Left ventricle myocardium superior (tissue), 1 donor: ENCODE measurements around the gene PRKCA. TPM values are rescaled to one million over a fixed set of nuclear protein-coding genes. Genes with fewer than 3 reads are reported as not detected.

Experiments used
- ATAC-seq: fragments of 200-7000 bp; cut with Tn5 transposase; one replicate; pipeline ENCODE4 v1.9.1; 2020; ENCODE audit warnings: mild to moderate bottlenecking, moderate library complexity
- DNase-seq: peaks from one replicate; pipeline ENCODE4 v3.0.0-alpha.2; 2020
- intact Hi-C: fragments of 100-400 bp; cut with micrococcal nuclease; formaldehyde crosslinking; loops from one replicate; pipeline ENCODE4 v1.11.0; 2022
- total RNA-seq: library from RNA; stranded (reverse); fragmentation: NEBNext Ultra II Directional; extraction: Animal tissue kit (Norgen Biotek cat#: 25700); gene quantifications from one replicate; pipeline ENCODE4 v1.2.1, GENCODE V29; 2021
- donor health status: DM: no; HTN: yes; CAD: no; lungs with severe emphysema.

Gene PRKCA
- total RNA-seq, 1 donor from 2014 or later = 5.9 TPM

DNA sequence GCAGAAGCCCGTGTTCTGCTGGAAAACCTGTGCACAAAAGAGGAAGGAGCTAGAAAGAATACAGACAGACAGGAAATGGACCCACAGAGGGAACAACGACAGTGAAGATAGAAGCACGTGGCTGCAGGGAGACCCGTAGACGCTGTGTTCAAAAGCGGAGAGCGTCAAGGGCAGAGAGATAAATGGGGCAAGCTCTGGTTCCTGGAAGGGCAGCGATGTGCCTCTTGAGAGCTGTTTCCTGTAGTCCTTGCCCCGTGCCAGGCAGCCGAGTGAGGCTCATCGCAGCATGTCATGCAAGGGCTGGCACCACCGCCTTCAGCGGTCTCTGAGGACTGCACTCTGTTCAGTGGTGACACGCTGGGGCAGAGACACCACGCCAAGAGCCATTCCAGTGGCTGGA is 488.9 kb downstream of the PRKCA start:
- intact Hi-C loops = no loop called here
- peak; percentile 61 for ATAC-seq
- peak; percentile 46 for DNase-seq

DNA sequence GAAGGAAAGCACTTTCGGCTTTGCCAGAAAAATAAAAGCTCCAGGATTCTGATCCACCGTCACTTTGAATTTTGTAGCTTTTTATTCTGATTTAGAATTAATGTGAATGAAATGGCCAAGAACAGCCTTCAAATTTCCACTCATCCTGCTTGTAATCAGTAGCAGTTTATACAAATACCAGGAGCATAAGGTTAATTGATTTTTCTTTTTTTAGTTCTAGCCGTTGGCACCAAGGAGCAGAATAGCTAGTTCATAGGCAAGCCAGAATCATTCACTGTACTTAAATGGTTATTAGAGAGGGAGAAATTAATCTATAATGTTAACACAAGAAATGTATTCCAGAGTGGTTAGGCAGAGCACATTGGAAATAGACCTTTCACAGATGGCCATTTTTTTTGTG is 491.4 kb downstream of the PRKCA start:
- ATAC-seq = no peak
- intact Hi-C loops = no loop called here

DNA sequence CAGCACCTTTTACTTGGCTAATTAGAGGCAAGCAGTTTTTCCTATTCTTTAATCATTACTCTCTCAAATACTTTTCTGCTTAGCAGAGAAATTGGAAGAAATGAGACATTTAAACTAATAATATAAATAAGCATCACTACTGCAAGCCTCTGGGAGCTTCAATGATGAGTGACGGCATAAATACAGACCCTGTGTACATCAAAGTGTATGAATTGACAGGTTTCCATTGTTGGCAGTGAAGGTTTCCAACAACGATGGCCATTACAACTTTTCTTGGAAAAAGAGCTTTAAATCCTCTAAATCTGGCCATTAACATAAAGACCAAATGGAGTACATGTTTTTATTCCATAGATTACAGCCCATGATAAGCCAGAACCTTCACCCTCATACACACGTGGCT is 493.1 kb downstream of the PRKCA start:
- DNase-seq (no peak), ATAC-seq (no peak)
- intact Hi-C loops = no loop called here

More for the DNA sequence above, 491.4 kb downstream of the PRKCA start:
- DNase-seq = no peak

GRCh38 chr17:66799849-66800537 is 497.6 kb downstream of the PRKCA start:
- intact Hi-C loops = no loop called here
- DNase-seq = no peak
- ATAC-seq = peak; percentile 60

DNA sequence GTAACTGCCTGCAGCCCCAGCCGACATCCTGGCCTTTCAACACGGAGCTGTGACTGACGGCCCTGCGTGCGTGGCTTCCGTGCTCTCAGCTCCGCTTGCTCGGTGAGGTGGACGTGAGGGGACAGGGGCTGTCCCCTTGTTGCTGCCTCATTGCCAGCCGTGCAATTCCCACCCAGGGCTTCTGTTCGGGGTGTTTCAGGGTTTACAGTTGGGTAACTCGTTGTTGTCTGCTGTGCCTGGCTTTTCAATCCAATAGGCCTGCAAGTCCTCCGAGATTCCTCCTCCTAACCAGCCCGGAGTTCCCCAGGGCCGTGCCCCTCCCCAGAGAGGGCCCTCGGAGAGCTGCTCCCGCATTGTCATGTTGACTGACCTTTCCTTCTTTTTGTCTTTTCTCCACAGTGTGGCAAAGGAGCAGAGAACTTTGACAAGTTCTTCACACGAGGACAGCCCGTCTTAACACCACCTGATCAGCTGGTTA is 501.1 kb downstream of the PRKCA start:
- intact Hi-C loops = no loop called here
- no peak for ATAC-seq
- no peak for DNase-seq

- intact Hi-C loops = no loop called here
- DNase-seq (no peak), ATAC-seq (no peak)
These were observed 503.2 kb downstream of the PRKCA start for GRCh38 chr17:66805567-66805966.

GRCh38 chr17:66807182-66807581 is 504.8 kb downstream of the PRKCA start:
- intact Hi-C loops = no loop called here
- no peak for ATAC-seq
- no peak for DNase-seq

- no peak for ATAC-seq
- DNase-seq = no peak
- intact Hi-C loops = no loop called here
These were observed 507.0 kb downstream of the PRKCA start for GRCh38 chr17:66809408-66809807.

- ATAC-seq (no peak), DNase-seq (no peak)
- intact Hi-C loops = no loop called here
These were observed 508.7 kb downstream of the PRKCA start for GRCh38 chr17:66810951-66811682.

DNA sequence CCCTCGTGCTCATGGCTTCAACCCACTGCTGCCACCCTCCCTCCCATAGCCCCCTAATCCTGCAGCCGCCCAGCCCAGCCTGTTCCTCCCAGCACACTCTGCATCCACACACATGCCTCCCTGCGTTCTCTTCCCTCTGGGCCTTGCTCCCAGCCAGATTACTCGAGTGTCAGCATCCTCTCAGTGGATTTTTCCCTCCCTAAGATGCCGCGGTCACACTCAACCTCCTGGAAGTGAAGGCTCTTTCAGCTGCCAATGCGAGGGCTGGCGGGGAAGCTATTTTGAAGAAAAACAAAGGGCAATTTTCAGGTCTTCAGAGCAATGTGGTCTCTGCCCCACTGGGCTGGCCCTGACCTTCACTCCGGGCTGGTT is 509.3 kb downstream of the PRKCA start:
- ATAC-seq (no peak), DNase-seq (no peak)
- intact Hi-C loops = no loop called here

DNA sequence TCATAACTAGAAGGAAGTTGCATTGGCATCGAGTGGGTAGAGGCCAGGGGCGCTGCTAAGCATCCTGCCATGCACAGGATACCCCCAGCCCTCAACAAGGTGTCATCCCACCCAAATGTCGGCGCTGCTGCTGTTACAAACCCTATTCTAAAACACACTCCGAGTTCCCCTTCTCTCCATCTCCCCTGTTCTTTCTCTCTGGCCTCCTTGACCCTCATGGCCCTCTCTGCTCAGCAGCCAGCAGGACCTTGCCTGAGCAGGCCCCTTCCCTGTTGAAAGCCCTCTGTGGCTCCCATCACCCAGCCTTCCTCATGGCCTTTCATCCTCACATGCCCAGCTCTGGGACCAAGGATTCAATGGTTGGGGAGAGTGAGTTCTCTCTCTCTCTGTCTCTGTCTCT is 510.2 kb downstream of the PRKCA start:
- intact Hi-C loops = no loop called here
- ATAC-seq = no peak

DNA sequence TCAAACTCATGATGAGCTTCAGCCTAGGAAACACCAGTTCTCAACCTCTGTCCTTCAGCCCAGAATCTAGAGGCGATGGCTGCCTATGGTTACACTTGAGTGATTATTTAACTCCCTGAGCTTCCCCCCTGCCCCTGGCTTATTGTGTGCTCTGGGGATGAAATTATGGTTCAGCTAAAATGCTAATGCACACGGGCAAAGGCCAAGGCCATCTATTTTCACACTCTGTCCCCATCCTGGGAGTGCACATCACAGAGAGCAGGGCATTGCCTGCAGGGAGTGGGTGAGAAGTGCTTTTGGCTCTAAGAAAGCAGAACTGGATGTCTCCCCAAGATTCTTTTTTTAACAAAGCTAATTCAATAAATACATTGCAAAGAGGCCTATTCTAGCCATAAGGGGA is 510.9 kb downstream of the PRKCA start:
- ATAC-seq (no peak), DNase-seq (no peak)
- intact Hi-C loops = no loop called here

More for the DNA sequence above, 510.2 kb downstream of the PRKCA start:
- DNase-seq = no peak

- DNase-seq (no peak), ATAC-seq (no peak)
- intact Hi-C loops = no loop called here
These were observed 511.6 kb downstream of the PRKCA start for GRCh38 chr17:66814026-66814425.

- ATAC-seq (no peak), DNase-seq (no peak)
- intact Hi-C loops = no loop called here
These were observed 512.2 kb downstream of the PRKCA start for GRCh38 chr17:66814570-66814969.

- DNase-seq = no peak
- ATAC-seq = no peak
- intact Hi-C loops = no loop called here
These were observed 515.3 kb downstream of the PRKCA start for GRCh38 chr17:66817750-66818149.

- ATAC-seq (no peak), DNase-seq (no peak)
- intact Hi-C loops = no loop called here
These were observed 517.1 kb downstream of the PRKCA start for GRCh38 chr17:66819466-66819865.

DNA sequence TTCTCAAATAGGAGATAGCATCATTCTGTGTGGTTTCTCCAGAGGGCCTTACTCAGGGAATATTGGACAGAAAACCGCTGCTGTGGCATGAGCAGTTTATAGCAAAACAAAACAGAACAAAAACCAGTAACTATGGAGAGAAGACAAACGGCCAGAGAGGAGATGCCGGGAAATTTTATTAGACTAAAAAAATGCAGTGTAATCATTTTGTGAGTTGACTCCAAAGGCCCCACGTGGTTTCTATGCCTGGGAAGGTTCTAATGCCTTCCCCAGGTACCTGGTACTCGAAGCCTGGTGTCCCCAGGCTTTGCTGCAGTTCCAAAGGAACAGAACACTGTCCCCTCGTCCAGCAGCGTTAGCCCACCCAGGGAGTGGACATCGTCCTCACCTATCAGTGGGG is 519.6 kb downstream of the PRKCA start:
- DNase-seq (no peak), ATAC-seq (no peak)
- intact Hi-C loops = no loop called here

DNA sequence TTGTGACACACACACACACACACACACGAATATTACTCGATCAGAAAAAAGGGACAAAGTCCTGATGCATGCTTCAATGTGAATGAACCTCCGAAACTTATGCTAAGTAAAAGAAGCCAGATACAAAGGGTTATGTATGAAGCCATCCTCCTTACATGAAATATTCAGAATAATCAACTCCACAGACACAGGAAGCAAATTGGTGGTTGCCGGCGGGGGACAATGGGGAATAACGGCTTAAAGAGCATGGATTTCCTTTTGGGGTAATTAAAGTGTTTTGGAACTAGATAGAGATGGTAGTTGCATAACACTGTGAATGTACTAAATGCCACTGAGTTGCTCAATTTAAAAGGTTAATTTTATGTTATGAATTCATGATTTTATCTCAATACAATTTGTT is 524.4 kb downstream of the PRKCA start:
- DNase-seq = no peak
- intact Hi-C loops = no loop called here
- no peak for ATAC-seq

GRCh38 chr17:66829386-66829864 is 527.0 kb downstream of the PRKCA start:
- peak; percentile 70 for ATAC-seq
- DNase-seq = peak; percentile 43
- intact Hi-C loops = no loop called here

- intact Hi-C loops = no loop called here
- DNase-seq (no peak), ATAC-seq (no peak)
These were observed 527.5 kb downstream of the PRKCA start for GRCh38 chr17:66829883-66830282.

DNA sequence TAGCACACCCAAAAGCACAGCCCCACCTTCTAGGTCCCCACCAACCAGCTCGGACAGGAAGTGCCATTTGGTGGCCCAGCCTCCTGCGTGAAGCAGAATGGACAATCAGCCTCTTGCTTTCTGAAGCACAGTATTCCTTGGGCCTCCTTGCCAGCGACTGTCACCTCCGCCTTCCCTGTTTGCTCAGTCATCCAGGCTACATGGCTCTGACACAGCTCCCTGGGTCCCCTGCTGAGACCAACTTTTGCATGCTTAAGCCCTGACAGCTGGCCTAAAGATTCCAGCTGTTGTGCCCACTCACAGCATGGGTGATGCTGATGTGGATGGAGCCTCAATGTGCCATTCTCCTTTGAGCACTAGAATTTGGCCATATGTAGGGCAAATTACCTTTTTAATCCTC is 528.0 kb downstream of the PRKCA start:
- no peak for DNase-seq
- intact Hi-C loops = no loop called here

More for the DNA sequence above, 528.0 kb downstream of the PRKCA start:
- ATAC-seq = no peak
